Upper lobe of right lung (tissue), 1 donor: ENCODE results near the gene PKD1L1. TPM values are rescaled to one million over a fixed set of nuclear protein-coding genes. Genes with fewer than 3 reads are reported as not detected.

Source experiments
- ATAC-seq: fragments of 200-7000 bp; cut with Tn5 transposase; one replicate; pipeline ENCODE4 v1.9.1; 2020; ENCODE audit warnings: mild to moderate bottlenecking, moderate library complexity
- DNase-seq: peaks from one replicate; pipeline ENCODE4 v3.0.0-alpha.2; 2020
- H3K27ac ChIP-seq: fragments of 200-600 bp; one replicate; pipeline ENCODE4 v1.8.0; 2022
- H3K27me3 ChIP-seq: fragments of 200-600 bp; one replicate; pipeline ENCODE4 v1.8.0; 2022; ENCODE audit warnings: mild to moderate bottlenecking
- H3K36me3 ChIP-seq: fragments of 200-600 bp; one replicate; pipeline ENCODE4 v1.8.0; 2022
- H3K4me1 ChIP-seq: fragments of 200-600 bp; one replicate; pipeline ENCODE4 v1.8.0; 2022
- H3K4me3 ChIP-seq: fragments of 200-600 bp; one replicate; pipeline ENCODE4 v1.8.0; 2022; ENCODE audit warnings: mild to moderate bottlenecking
- H3K9me3 ChIP-seq: fragments of 200-600 bp; one replicate; pipeline ENCODE4 v1.8.0; 2022
- CTCF ChIP-seq: fragments of 200-600 bp; IDR thresholded peaks from one replicate; pipeline ENCODE4 v1.8.0; 2022; ENCODE audit warnings: antibody characterized with exemption
- intact Hi-C: fragments of 100-400 bp; cut with DNase I; formaldehyde crosslinking; loops from one replicate; pipeline ENCODE4 v1.11.0; 2022
- total RNA-seq: library from RNA; stranded (reverse); fragmentation: NEBNext Ultra II Directional; extraction: Animal tissue kit (Norgen Biotek cat#: 25700); gene quantifications from one replicate; pipeline ENCODE4 v1.2.1, GENCODE V29; 2021
- donor health status: DM: no; HTN: yes; CAD: no; lungs with severe emphysema.

The PKD1L1 gene
- total RNA-seq, 1 donor from 2014 or later, result 1.0 TPM

DNA sequence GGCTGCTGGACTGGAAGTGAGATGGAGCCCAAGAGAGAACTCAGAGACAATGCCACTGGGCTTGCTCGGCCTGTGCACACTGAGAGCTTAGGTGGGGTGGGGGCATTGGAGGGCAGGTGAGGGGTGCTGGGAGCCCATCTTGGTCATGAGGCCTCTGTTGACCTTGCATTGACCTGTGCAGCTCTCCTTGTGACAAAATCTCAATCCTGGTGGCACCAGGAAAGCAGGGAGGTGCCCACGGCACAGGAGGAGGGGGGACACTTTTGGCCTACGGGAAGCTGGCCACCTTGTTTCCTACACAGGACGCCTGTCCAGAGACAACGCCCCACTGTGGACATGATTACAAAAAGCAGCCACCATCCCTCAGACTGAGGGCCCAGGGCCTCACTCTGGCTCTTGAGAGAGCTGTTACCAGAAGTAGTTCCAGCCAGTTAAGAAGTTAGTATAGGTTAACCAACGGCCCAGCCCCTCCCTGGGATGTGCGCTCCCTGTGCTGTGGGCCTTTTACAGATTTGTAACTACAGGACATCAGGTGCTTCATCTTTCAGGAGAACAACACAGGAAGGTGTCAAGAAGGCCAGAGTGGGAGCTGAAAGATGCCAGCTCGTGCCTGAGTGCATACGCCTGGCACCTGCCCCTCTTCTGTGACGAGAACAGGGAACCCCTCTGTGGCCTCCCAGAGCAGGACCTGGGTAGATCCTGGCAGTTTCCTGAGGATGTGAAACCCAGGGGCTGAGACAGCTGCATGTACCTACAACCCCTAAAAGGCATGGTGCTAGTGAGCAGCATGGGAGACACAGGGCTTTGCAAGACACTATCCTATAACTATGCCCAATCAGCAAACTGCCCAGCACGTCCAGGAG, 10.3 kb downstream of the PKD1L1 start:
- Histone ChIP-seq H3K4me1 (peaks cover 23% of the 10 kb centered on the region), H3K36me3 (no peaks in the 10 kb centered on the region), H3K9me3 (no peaks in the 10 kb centered on the region), H3K27ac (no peak overlapping the region), H3K27me3 (no peaks in the 10 kb centered on the region), H3K4me3 (no peak overlapping the region)
- no peak for DNase-seq
- intact Hi-C loops, result no loop called here
- TF ChIP-seq CTCF, result no peak
- ATAC-seq, result no peak

DNA sequence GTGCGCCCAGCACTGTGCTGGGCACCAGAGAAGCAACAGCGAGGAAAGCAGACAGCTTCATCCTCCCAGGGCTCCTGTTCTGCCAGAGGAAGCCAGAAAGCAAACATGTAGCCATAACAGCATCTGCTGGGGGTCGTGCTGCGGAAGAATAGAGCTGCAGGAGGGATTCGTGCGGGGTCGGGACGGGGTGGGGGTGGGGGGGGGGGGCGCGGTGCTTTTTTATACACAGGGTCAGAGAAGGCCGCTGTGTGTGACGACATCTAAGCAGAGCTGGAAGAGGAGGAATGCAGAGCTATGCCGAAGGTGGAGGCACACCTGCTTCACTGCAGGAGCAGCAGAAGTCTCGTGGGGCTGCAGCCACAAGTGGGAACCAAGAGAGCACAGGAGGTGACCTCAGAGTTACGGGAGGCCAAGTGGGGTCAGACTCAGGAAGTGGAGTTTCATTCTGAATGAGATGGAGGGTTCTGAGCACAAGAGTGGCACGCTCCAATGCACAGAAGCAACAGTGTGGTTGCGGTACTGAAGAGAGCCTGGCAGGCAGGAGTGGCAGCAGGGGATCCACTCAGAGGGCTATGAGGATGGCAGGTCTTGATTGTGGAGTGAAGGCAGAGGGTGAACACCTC, 11.1 kb downstream of the PKD1L1 start:
- TF ChIP-seq CTCF, result no peak
- Histone ChIP-seq H3K4me1 (peaks cover 23% of the 10 kb centered on the region), H3K9me3 (no peaks in the 10 kb centered on the region), H3K4me3 (no peak overlapping the region), H3K27ac (no peak overlapping the region), H3K36me3 (no peaks in the 10 kb centered on the region), H3K27me3 (no peaks in the 10 kb centered on the region)
- intact Hi-C loops, result no loop called here
- no peak for DNase-seq
- ATAC-seq, result no peak

DNA sequence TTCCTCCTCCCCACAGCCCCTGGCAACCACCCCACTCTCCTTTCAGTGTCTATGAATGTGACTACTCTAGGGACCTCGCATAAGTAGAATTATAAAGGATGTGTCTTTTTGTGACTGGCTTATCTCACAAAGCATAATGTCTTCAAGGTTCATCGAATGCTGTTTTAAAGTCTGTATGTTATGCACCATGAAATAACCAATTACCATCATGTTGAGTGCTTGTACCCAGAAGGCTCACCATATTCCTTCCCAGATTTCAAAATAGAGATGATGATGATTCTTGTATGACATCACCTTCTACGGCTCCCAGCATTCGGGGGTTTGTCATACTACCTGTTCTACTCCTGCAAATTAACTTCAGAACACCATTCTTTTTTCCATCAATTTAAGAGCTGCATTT, 11.9 kb downstream of the PKD1L1 start:
- Histone ChIP-seq H3K4me3 (no peak overlapping the region), H3K9me3 (no peaks in the 10 kb centered on the region), H3K27me3 (no peaks in the 10 kb centered on the region), H3K4me1 (peaks cover 14% of the 10 kb centered on the region), H3K27ac (no peak overlapping the region), H3K36me3 (no peaks in the 10 kb centered on the region)
- TF ChIP-seq CTCF, result no peak
- DNase-seq (no peak), ATAC-seq (no peak)
- intact Hi-C loops, result no loop called here

DNA sequence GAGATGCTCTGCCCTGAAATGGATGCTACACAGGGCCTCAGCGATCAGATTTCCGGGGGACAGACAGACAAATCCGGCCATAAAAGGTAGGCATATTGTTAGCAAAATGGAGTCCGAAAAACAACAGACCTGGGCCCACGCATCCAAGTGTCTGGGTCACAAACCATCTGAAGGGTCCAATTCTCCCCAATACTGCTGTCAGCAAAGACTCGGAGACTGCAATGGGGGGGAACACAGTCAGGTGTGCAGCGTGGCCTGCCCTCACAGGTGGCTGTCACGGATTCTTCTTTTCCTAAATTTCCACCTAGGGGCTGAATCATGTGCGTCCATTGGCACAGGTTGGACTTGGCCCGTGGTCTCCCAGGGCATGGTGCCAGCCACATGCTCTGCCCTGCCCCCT, 12.9 kb downstream of the PKD1L1 start:
- Histone ChIP-seq H3K27ac (no peak overlapping the region), H3K9me3 (no peaks in the 10 kb centered on the region), H3K36me3 (no peaks in the 10 kb centered on the region), H3K4me1 (peaks cover 8% of the 10 kb centered on the region), H3K27me3 (no peaks in the 10 kb centered on the region), H3K4me3 (no peak overlapping the region)
- DNase-seq, result no peak
- TF ChIP-seq CTCF, result no peak
- intact Hi-C loops, result no loop called here
- ATAC-seq, result no peak

GRCh38 chr7:47934831-47935230, 13.4 kb downstream of the PKD1L1 start:
- intact Hi-C loops, result no loop called here
- DNase-seq, result no peak

More at GRCh38 chr7:47934831-47935230, 13.4 kb downstream of the PKD1L1 start:
- no peaks in the 10 kb centered on the region for H3K36me3 ChIP-seq
- peaks cover 5% of the 10 kb centered on the region for H3K4me1 ChIP-seq
- no peaks in the 10 kb centered on the region for H3K9me3 ChIP-seq
- no peak for TF ChIP-seq CTCF
- no peak overlapping the region for H3K4me3 ChIP-seq
- ATAC-seq, result no peak
- no peaks in the 10 kb centered on the region for H3K27me3 ChIP-seq
- H3K27ac ChIP-seq, result no peak overlapping the region
